ENCODE measurements around the gene HDAC9. TPM values are rescaled to one million over a fixed set of nuclear protein-coding genes. Genes with fewer than 3 reads are reported as not detected.

Gene HDAC9
- total RNA-seq, 1 donor from 2014 or later: 27.6 TPM

- no peaks in the 10 kb centered on the region for H3K27me3 Mint-ChIP-seq (ENCODE audit: low read depth, unreplicated experiment)
- H3K27me3 ChIP-seq (ENCODE audit: insufficient read depth, low read length): no peaks in the 10 kb centered on the region
- H3K27ac ChIP-seq (ENCODE audit: low read depth, low read length): no peak overlapping the region
- H3K4me1 Mint-ChIP-seq (ENCODE audit: low read depth, unreplicated experiment): peaks cover 9% of the 10 kb centered on the region
- DNase-seq (ENCODE audit: low read depth): peak; percentile 52
- no peaks in the 10 kb centered on the region for H4K20me1 ChIP-seq (ENCODE audit: insufficient read depth, low read length)
- FAIRE-seq: no peak
- no peak for TF ChIP-seq CTCF (IDR thresholded peaks at IDR 0.05; ENCODE audit: insufficient read depth, low read depth, low read length)
- TF ChIP-seq EZH2 (IDR thresholded peaks at IDR 0.05; ENCODE audit: insufficient read depth, low read length): no peak
- H3K27ac Mint-ChIP-seq (ENCODE audit: unreplicated experiment): no peak overlapping the region
- no peak overlapping the region for H2AFZ ChIP-seq (ENCODE audit: low read depth, low read length)
- H3K4me1 ChIP-seq (ENCODE audit: insufficient read depth, low read length): no peaks in the 10 kb centered on the region
- no peaks in the 10 kb centered on the region for H3K9me3 Mint-ChIP-seq (ENCODE audit: unreplicated experiment)
- no peaks in the 10 kb centered on the region for H3K36me3 ChIP-seq (ENCODE audit: insufficient read depth, low read length)
- no peaks in the 10 kb centered on the region for H3K36me3 Mint-ChIP-seq (ENCODE audit: low read depth, unreplicated experiment)
- no peak overlapping the region for H3K4me2 ChIP-seq (ENCODE audit: low read length)
- no peak overlapping the region for H3K4me3 ChIP-seq (ENCODE audit: insufficient read depth, low read depth, low read length)
- H3K79me2 ChIP-seq (ENCODE audit: insufficient read depth, low read length): no peaks in the 10 kb centered on the region
- peak overlapping the region; percentile 20 for H3K4me3 Mint-ChIP-seq (ENCODE audit: unreplicated experiment)
- H3K9me3 ChIP-seq (ENCODE audit: insufficient read depth, low read depth, low read length): no peaks in the 10 kb centered on the region
- H3K9ac ChIP-seq (ENCODE audit: low read length): no peak overlapping the region
Measured at GRCh38 chr7:18684916-18685315, 189.4 kb downstream of the HDAC9 start.

- FAIRE-seq (peak; percentile 82), DNase-seq (ENCODE audit: low read depth) (peak; percentile 36)
- no peaks in the 10 kb centered on the region for H3K9me3 ChIP-seq (ENCODE audit: insufficient read depth, low read depth, low read length)
- no peak overlapping the region for H3K4me2 ChIP-seq (ENCODE audit: low read length)
- H3K4me3 ChIP-seq (ENCODE audit: insufficient read depth, low read depth, low read length): no peak overlapping the region
- H4K20me1 ChIP-seq (ENCODE audit: insufficient read depth, low read length): no peaks in the 10 kb centered on the region
- H3K9ac ChIP-seq (ENCODE audit: low read length): no peak overlapping the region
- no peaks in the 10 kb centered on the region for H3K36me3 ChIP-seq (ENCODE audit: insufficient read depth, low read length)
- H3K79me2 ChIP-seq (ENCODE audit: insufficient read depth, low read length): no peaks in the 10 kb centered on the region
- no peaks in the 10 kb centered on the region for H3K27me3 Mint-ChIP-seq (ENCODE audit: low read depth, unreplicated experiment)
- no peaks in the 10 kb centered on the region for H3K27me3 ChIP-seq (ENCODE audit: insufficient read depth, low read length)
- H3K4me3 Mint-ChIP-seq (ENCODE audit: unreplicated experiment): no peak overlapping the region
- TF ChIP-seq CTCF (IDR thresholded peaks at IDR 0.05; ENCODE audit: insufficient read depth, low read depth, low read length): no peak
- TF ChIP-seq EZH2 (IDR thresholded peaks at IDR 0.05; ENCODE audit: insufficient read depth, low read length): no peak
- H3K27ac ChIP-seq (ENCODE audit: low read depth, low read length): no peak overlapping the region
- no peak overlapping the region for H2AFZ ChIP-seq (ENCODE audit: low read depth, low read length)
- H3K36me3 Mint-ChIP-seq (ENCODE audit: low read depth, unreplicated experiment): no peaks in the 10 kb centered on the region
- no peaks in the 10 kb centered on the region for H3K4me1 ChIP-seq (ENCODE audit: insufficient read depth, low read length)
- H3K27ac Mint-ChIP-seq (ENCODE audit: unreplicated experiment): no peak overlapping the region
- H3K9me3 Mint-ChIP-seq (ENCODE audit: unreplicated experiment): no peaks in the 10 kb centered on the region
- peaks cover 9% of the 10 kb centered on the region for H3K4me1 Mint-ChIP-seq (ENCODE audit: low read depth, unreplicated experiment)
Measured at GRCh38 chr7:18685971-18686370, 190.4 kb downstream of the HDAC9 start.

GRCh38 chr7:18689551-18689950, 194.0 kb downstream of the HDAC9 start:
- Histone ChIP-seq H3K27ac (ENCODE audit: low read depth, low read length) (no peak overlapping the region), H3K9me3 (ENCODE audit: insufficient read depth, low read depth, low read length) (no peaks in the 10 kb centered on the region), H3K36me3 (ENCODE audit: insufficient read depth, low read length) (no peaks in the 10 kb centered on the region), H3K9ac (ENCODE audit: low read length) (no peak overlapping the region), H3K27me3 (ENCODE audit: insufficient read depth, low read length) (no peaks in the 10 kb centered on the region), H3K4me2 (ENCODE audit: low read length) (no peak overlapping the region), H3K79me2 (ENCODE audit: insufficient read depth, low read length) (no peaks in the 10 kb centered on the region), H4K20me1 (ENCODE audit: insufficient read depth, low read length) (no peaks in the 10 kb centered on the region), H3K4me3 (ENCODE audit: insufficient read depth, low read depth, low read length) (no peak overlapping the region), H2AFZ (ENCODE audit: low read depth, low read length) (no peak overlapping the region), H3K4me1 (ENCODE audit: insufficient read depth, low read length) (no peaks in the 10 kb centered on the region)
- Mint-ChIP-seq H3K36me3 (ENCODE audit: low read depth, unreplicated experiment) (no peaks in the 10 kb centered on the region), H3K27ac (ENCODE audit: unreplicated experiment) (no peak overlapping the region), H3K27me3 (ENCODE audit: low read depth, unreplicated experiment) (no peaks in the 10 kb centered on the region), H3K4me3 (ENCODE audit: unreplicated experiment) (no peak overlapping the region), H3K9me3 (ENCODE audit: unreplicated experiment) (no peaks in the 10 kb centered on the region), H3K4me1 (ENCODE audit: low read depth, unreplicated experiment) (peaks cover 9% of the 10 kb centered on the region)
- TF ChIP-seq EZH2 (IDR thresholded peaks at IDR 0.05; ENCODE audit: insufficient read depth, low read length) (no peak), CTCF (IDR thresholded peaks at IDR 0.05; ENCODE audit: insufficient read depth, low read depth, low read length) (no peak)
- FAIRE-seq (no peak), DNase-seq (ENCODE audit: low read depth) (peak; percentile 23)

All from astrocyte (in vitro differentiated cells and primary cell).